Chondrocyte (in vitro differentiated cells): ENCODE results near the gene DUSP22. TPM values are rescaled to one million over a fixed set of nuclear protein-coding genes. Genes with fewer than 3 reads are reported as not detected.

Source experiments
- DNase-seq: peaks from one replicate; pipeline ENCODE4 v3.0.0; 2021; ENCODE audit warnings: mixed read lengths, low spot score
- H3K27ac Mint-ChIP-seq: one replicate; pipeline ENCODE4 v1.8.0; 2021; ENCODE audit warnings: mild to moderate bottlenecking, moderate library complexity, mixed read lengths; ENCODE audit not compliant: unreplicated experiment
- H3K27me3 Mint-ChIP-seq: 2 replicates; pipeline ENCODE4 v1.8.0; 2021; ENCODE audit warnings: low read depth, mixed read lengths
- H3K36me3 Mint-ChIP-seq: 2 replicates; pipeline ENCODE4 v1.8.0; 2021; ENCODE audit warnings: low read depth, mixed read lengths
- H3K4me1 Mint-ChIP-seq: 2 replicates; pipeline ENCODE4 v1.8.0; 2021; ENCODE audit warnings: low read depth, mild to moderate bottlenecking, mixed read lengths
- H3K4me3 Mint-ChIP-seq: one replicate; pipeline ENCODE4 v1.8.0; 2021; ENCODE audit warnings: mild to moderate bottlenecking, moderate library complexity, mixed read lengths; ENCODE audit not compliant: unreplicated experiment
- H3K9me3 Mint-ChIP-seq: 2 replicates; pipeline ENCODE4 v1.8.0; 2021; ENCODE audit warnings: low read depth, mixed read lengths
- total RNA-seq: library from RNA; stranded (reverse); gene quantifications from 3 replicates; pipeline ENCODE4 v1.2.1, GENCODE V29; 2021
- TF ChIP-seq, protein P1 (sequence below): fragments of 200-600 bp; sonication (generic); IDR thresholded peaks from 2 replicates; pipeline ENCODE4 v1.5.0; 2021; ENCODE audit warnings: antibody characterized with exemption, mild to moderate bottlenecking, moderate library complexity

Gene DUSP22
- total RNA-seq, 1 donor from 2014 or later: 34.2 TPM

DNA sequence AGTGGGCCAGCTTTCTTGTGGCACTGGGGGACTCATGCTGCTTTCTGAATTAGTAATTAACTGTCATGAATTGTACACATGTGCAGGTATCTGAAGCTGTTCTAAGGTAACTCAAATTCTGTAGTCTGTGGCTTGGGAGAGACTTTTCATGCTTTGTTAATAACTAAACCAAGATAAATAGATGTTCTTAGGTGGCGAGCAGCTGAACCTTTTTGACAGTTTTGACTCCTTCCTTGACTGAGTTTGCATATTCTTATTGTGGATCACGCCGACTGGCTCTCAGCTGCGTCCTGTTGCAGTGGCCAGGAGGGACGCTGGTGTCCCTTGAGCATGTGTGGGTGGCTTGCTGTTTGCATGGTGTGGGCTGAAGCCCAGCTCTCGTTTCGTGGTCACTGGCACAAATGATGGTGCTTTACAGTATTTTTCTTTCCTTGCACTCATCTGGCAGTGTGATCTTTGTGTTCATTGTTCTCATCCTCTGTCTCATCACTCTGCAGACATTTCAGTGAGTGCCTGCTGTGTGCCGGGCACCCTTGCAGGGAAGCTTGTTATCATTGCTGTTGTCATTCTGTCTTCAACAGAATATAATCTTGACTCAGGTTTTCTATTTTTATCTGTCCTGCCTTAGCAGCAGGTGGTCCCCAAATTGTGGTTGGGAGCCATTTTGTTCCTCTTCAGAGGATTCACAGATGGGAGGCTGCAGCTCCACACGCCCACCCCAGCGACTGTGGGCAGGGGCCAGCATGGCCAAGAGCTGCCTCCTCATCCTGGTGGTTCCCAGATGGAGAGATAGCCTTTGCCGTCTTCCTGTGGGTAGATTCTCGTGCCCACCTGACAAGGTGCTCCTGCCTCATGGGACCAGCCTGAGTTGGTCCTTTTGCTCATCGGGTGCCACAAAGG, 39.6 kb downstream of the DUSP22 start:
- H3K27me3 Mint-ChIP-seq: no peaks in the 10 kb centered on the region
- H3K4me3 Mint-ChIP-seq: no peak overlapping the region
- H3K9me3 Mint-ChIP-seq: peaks cover 7% of the 10 kb centered on the region
- H3K27ac Mint-ChIP-seq: no peak overlapping the region
- no peaks in the 10 kb centered on the region for H3K4me1 Mint-ChIP-seq
- H3K36me3 Mint-ChIP-seq: peaks cover 5% of the 10 kb centered on the region
- DNase-seq: no peak
- TF ChIP-seq, protein P1, sequence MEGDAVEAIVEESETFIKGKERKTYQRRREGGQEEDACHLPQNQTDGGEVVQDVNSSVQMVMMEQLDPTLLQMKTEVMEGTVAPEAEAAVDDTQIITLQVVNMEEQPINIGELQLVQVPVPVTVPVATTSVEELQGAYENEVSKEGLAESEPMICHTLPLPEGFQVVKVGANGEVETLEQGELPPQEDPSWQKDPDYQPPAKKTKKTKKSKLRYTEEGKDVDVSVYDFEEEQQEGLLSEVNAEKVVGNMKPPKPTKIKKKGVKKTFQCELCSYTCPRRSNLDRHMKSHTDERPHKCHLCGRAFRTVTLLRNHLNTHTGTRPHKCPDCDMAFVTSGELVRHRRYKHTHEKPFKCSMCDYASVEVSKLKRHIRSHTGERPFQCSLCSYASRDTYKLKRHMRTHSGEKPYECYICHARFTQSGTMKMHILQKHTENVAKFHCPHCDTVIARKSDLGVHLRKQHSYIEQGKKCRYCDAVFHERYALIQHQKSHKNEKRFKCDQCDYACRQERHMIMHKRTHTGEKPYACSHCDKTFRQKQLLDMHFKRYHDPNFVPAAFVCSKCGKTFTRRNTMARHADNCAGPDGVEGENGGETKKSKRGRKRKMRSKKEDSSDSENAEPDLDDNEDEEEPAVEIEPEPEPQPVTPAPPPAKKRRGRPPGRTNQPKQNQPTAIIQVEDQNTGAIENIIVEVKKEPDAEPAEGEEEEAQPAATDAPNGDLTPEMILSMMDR: no peak

DNA sequence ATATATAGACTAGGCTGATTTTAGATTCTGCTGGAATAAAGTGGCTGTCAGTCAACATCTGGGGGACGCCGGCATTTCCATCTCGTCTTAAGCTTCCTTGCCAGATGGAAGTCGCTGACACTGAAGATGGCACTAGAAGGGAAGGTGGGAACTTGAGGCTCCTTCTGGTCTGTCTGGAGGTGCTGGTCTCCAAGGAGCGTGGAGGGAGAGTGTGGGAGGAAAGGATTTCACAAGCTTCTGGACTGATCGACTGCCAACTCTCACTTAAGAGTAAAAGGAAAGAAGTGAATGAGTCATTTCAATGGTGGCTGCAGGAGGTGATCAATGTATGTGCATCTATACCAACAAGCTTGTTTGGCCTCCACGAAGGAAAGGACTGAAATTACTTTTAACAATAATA, 40.4 kb downstream of the DUSP22 start:
- Mint-ChIP-seq H3K27me3 (no peaks in the 10 kb centered on the region), H3K36me3 (peaks cover 5% of the 10 kb centered on the region), H3K4me1 (no peaks in the 10 kb centered on the region), H3K27ac (no peak overlapping the region), H3K4me3 (no peak overlapping the region), H3K9me3 (peaks cover 7% of the 10 kb centered on the region)
- TF ChIP-seq, protein P1: no peak
- DNase-seq: no peak

DNA sequence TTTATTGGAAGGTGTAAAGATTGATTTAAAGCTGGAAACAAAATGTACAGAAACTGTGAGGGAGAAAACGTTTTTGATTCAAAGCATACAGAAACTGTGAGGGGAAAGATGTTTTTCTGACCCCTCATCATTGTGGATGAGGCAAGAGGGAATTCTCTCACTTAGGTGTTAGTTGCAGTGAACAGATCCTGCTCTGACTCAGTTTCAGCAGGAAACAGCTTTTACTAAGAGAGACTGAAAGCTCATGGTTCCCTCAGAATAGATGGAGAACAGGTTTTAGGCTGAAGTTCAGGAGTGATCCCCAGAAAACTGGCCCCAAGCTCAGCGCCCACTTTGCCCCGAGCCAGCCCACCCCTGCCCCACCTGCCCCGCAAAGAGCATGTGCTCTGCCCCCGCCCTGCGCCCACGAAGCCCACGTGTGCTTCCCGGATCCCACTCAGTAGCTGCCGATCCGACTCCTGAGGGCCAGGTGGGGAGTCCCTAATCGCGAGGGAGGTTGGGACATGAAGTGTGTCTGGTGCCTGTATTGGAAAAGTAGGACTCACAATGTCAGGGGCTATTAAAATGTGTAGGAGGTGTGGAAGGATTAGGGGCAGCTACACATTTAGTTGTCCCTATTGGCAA, 41.2 kb downstream of the DUSP22 start:
- TF ChIP-seq, protein P1: no peak
- Mint-ChIP-seq H3K4me1 (no peaks in the 10 kb centered on the region), H3K36me3 (peaks cover 5% of the 10 kb centered on the region), H3K9me3 (peaks cover 13% of the 10 kb centered on the region), H3K27me3 (no peaks in the 10 kb centered on the region), H3K4me3 (no peak overlapping the region), H3K27ac (no peak overlapping the region)
- DNase-seq: no peak

DNA sequence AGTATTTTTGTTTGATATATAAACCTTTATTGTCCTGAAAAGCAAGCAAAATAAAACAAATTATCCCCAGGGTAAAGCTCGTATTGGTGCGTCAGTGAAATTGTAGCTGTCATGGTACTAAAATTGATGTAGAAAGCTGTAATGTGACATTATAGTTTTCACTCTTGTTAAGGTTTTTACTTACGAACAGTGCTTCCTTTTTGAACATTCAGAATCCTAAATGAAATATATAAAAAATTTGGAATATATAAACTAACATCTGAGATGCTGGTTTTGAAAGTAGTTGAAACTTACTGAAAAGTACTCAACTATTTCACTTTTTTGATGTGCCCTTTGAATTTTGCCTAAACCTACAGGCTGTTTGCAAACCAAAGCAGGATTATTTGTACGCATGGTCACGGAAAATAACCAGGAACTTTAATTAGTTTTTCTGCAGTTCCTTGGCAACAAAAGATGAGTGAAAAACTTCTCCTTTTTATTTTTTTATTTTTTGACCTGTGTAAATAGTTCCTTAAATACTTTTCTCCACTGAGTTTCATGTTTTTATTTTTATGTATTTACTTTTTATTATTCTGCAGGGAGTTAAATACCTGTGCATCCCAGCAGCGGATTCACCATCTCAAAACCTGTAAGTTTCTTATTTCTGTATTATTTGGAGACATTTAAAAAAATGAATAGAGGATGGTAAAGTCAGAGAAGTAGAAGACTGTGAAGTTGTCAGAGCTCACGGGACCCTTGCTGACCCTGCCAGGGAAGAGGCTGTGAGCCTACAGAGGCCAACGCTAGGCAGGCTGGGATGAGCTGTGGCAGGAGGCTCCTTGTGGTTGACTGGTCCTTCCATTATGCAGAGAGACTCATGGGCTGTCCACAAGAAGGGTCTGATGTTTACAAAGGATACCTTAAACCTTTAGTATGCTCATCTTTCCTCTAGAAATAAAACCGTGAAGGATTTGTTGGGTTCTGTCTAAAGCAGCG, 42.5 kb downstream of the DUSP22 start:
- peaks cover 5% of the 10 kb centered on the region for H3K36me3 Mint-ChIP-seq
- no peaks in the 10 kb centered on the region for H3K27me3 Mint-ChIP-seq
- TF ChIP-seq, protein P1: no peak
- peaks cover 4% of the 10 kb centered on the region for H3K4me1 Mint-ChIP-seq
- no peak overlapping the region for H3K27ac Mint-ChIP-seq
- no peak overlapping the region for H3K4me3 Mint-ChIP-seq
- no peak for DNase-seq
- H3K9me3 Mint-ChIP-seq: peaks cover 17% of the 10 kb centered on the region

DNA sequence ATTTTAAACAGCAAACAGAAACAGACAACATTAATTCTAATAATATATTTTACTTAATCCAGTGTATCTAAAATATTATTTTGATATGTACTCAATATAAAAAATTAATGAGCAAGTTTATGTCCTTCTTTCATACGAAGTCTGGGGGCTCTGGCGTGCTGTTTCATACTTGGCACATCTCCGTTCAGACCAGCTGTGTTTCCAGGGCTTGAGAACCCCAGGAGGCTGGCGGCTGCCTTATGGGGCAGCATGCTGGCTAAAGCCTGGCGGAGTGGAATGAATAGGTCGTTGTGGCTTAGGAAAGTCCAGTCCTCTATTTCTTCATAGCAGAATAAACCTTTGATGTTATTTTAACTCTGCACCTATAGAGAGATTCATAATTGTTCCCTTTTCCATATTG, 43.3 kb downstream of the DUSP22 start:
- H3K36me3 Mint-ChIP-seq: peaks cover 5% of the 10 kb centered on the region
- no peaks in the 10 kb centered on the region for H3K27me3 Mint-ChIP-seq
- no peak overlapping the region for H3K4me3 Mint-ChIP-seq
- peaks cover 21% of the 10 kb centered on the region for H3K9me3 Mint-ChIP-seq
- no peak overlapping the region for H3K27ac Mint-ChIP-seq
- DNase-seq: no peak
- peaks cover 4% of the 10 kb centered on the region for H3K4me1 Mint-ChIP-seq
- TF ChIP-seq, protein P1: no peak
